Amniotic epithelial cell (primary cell): ENCODE data around the gene ADSL.

Source experiments
- DNase-seq: peaks from one replicate; pipeline ENCODE4 v3.0.0-alpha.2; 2010; ENCODE audit warnings: low read depth

Gene ADSL

GRCh38 chr22:40418366-40419201, 72.3 kb downstream of the ADSL start:
- DNase-seq: no peak

GRCh38 chr22:40419718-40420117, 73.4 kb downstream of the ADSL start:
- DNase-seq: no peak

GRCh38 chr22:40420341-40421081, 74.2 kb downstream of the ADSL start:
- DNase-seq: no peak

- DNase-seq: no peak
These were observed 74.7 kb downstream of the ADSL start for GRCh38 chr22:40421082-40421350.

GRCh38 chr22:40421941-40422340, 75.6 kb downstream of the ADSL start:
- DNase-seq: no peak

- DNase-seq: peak; percentile 46
These were observed 76.4 kb downstream of the ADSL start for GRCh38 chr22:40422558-40423309.

- no peak for DNase-seq
These were observed 77.0 kb downstream of the ADSL start for GRCh38 chr22:40423310-40423688.

- DNase-seq: no peak
These were observed 77.8 kb downstream of the ADSL start for GRCh38 chr22:40423882-40424640.

GRCh38 chr22:40425082-40425481, 78.8 kb downstream of the ADSL start:
- no peak for DNase-seq

- peak; percentile 23 for DNase-seq
These were observed 80.5 kb downstream of the ADSL start for GRCh38 chr22:40426594-40427333.

GRCh38 chr22:40428796-40429195, 82.5 kb downstream of the ADSL start:
- no peak for DNase-seq

GRCh38 chr22:40429481-40429880, 83.2 kb downstream of the ADSL start:
- no peak for DNase-seq

- no peak for DNase-seq
These were observed 84.7 kb downstream of the ADSL start for GRCh38 chr22:40430991-40431390.

- DNase-seq: no peak
These were observed 85.9 kb downstream of the ADSL start for GRCh38 chr22:40432157-40432556.

- DNase-seq: no peak
These were observed 86.3 kb downstream of the ADSL start for GRCh38 chr22:40432625-40433024.

GRCh38 chr22:40433416-40434090, 87.3 kb downstream of the ADSL start:
- DNase-seq: no peak

- peak; percentile 37 for DNase-seq
These were observed 87.8 kb downstream of the ADSL start for GRCh38 chr22:40434106-40434505.

- DNase-seq: no peak
These were observed 88.4 kb downstream of the ADSL start for GRCh38 chr22:40434745-40435144.

GRCh38 chr22:40436505-40437431, 90.5 kb downstream of the ADSL start:
- DNase-seq: peak; percentile 77
